ENCODE data around the gene ANKRD28.
"Not testable (repeated sequence)": the region's sequence is repeated elsewhere in the genome, so short reads cannot be mapped to it uniquely, and the experiment has no call there.

Gene ANKRD28

GRCh38 chr3:15801298-15801697 is 3.5 kb upstream of the ANKRD28 start:
- DNase-seq, result no peak

GRCh38 chr3:15800780-15801179 is 3.0 kb upstream of the ANKRD28 start:
- DNase-seq, result no peak

- no peak for DNase-seq
Observed at GRCh38 chr3:15800327-15800726, 2.5 kb upstream of the ANKRD28 start.

GRCh38 chr3:15798533-15799245 is 910 bp upstream of the ANKRD28 start:
- DNase-seq, result no peak

GRCh38 chr3:15796771-15797641 is 773 bp downstream of the ANKRD28 start:
- DNase-seq, result no peak

DNA sequence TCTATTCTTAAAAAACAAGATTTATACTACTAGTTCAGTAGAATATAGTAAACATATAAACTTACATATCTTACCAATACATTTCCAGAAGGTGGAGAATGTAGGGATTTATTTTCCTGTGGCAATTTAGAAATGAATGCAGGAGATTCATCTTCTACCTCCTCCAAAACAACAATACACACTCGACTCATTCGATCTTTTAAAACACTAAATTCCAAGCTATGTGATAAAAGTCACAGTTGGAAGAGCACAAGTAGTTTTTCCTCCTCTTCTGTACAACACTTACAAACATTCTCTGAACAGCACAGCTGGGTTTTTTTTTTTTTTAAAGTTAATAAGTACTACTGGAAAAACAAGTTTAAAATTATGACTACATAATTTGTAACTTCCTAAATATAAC is 1.4 kb downstream of the ANKRD28 start:
- DNase-seq, result no peak

GRCh38 chr3:15795651-15796308 is 2.0 kb downstream of the ANKRD28 start:
- DNase-seq, result no peak

GRCh38 chr3:15794842-15795650 is 2.7 kb downstream of the ANKRD28 start:
- DNase-seq, result no peak

DNA sequence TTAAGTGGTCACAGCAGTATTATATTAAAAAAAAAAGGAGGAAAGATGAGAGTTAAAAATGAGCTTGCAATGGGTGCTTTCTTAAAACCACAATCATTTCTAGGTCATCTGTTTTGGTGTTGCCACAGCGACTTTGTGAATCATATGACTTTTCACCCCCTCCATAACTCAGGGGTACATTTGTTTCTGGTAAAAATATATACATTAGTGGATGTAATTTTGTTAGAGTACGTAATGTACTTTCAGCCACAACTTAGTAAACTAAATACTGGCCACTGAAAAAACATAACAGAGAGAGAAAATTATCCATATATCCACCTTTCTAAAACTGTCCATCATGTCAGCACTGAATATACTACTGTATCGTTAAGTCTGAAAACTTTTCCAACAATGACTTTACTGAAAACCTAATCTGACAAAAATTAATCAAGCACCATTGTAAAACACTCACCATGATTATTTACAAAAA is 3.4 kb downstream of the ANKRD28 start:
- no peak for DNase-seq

DNA sequence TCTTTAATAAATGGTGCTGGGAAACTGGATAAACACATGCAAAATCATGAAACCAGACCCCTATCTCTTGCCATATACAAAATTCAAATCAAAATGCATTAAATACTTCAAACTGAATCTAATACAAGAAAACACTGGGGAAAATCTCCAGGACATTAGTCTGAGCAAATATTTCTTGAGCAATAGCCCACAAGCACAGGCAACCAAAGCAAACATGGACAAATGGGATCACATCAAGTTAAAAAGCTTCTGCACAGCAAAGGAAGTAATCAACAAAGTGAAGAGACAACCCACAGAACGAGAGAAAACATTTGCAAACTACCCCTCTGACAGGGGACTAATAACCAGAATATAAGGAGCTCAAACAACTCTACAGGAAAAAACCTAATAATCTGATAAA is 6.3 kb downstream of the ANKRD28 start:
- no peak for DNase-seq

- no peak for DNase-seq
Observed at GRCh38 chr3:15787941-15788340, 9.8 kb downstream of the ANKRD28 start.

- DNase-seq, result no peak
Observed at GRCh38 chr3:15787526-15787925, 10.3 kb downstream of the ANKRD28 start.

DNA sequence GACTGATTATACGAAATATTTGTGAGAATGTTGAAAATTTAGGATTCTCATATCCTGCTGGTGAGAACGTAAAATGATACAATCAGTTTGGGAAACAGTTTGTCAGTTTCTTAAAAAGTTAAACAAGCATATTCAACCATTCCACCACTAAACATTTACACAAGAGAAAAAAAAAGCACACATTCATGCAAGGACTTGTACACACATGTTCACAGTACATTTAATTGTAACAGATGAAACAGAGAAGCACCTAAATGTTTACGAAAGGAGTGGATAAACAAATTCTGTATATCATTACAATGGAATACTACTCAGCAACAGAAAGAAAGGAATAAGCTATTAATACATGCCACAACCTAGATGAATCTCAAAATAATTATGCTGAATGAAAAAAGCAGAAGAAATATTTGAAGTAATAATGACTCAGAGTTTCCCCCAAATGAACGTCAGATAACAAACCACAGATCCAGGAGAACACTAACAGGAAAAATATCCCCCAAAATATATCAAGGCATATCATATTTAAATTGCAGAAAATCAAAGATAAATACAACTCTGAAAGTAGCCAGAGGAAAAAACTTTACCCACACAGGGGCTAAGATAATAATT is 14.3 kb downstream of the ANKRD28 start:
- no peak for DNase-seq

DNA sequence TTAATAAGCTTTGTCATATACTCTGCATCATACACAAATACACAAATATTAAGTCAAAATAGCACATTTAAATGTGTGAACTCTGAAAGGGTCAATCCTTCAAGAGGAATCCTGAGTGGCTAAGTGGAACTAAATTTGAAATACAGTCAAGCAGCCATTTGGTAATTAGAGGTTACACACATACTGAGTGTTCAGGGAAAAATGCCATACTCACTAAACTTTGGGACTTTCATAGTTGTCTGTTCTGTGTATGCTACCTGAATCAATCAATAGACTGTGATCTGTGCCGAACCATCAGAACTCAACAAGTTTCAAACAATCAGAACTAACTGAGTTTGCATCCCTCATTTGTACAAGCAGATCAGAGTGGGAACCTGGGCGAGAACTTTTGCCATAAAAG is 15.3 kb downstream of the ANKRD28 start:
- DNase-seq, result no peak

DNA sequence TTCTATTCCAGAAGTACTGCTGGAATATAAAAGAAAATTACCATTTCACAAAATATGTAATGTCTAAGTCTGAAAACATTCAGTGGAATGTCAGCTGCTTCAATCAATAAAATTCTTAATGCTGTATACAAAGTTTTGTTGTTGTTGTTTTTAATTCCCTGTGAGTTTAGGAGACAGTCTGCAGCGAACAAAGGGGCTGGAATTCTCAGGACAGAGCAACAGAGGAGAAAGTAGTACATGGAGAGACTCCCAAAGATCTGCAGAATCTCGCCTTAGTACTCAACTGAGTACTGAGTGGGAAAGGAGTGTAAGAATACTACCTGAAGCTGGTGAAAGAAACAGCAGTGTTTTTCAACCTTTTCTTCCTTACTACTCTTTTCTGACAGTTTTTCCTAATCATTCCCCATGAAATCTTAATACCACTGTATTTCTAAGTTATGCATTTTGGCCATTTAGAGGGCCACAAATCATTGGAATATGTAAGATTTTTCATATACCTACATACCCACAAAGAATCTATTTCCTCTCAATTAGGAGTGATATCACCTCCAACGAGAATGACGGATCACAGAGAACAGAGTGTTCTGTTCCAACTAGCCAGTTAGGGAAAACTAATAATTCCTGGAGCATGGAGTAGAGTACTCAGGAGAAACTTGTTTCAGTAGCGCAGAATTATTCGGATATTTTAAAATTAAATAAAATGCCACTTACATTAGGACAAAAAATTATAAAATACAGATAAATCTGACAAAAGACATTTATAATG is 16.0 kb downstream of the ANKRD28 start:
- DNase-seq, result no peak

DNA sequence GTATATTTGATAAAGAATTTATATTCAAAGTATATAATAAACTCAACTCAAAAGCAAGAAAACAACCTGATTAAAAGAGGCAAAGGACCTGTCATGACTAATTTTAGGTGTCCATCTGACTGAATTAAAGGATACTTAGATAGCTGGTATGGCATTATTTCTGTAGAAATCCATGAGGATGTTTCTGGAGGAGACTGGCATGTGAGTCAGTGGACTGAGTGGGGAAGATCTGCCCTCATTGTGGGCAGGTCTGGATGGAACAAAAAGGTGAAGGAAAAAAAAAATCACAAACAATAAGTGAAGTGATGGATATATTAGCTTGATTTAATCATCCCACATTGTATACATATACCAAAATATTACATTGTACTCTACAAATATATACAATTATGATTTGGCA is 16.6 kb downstream of the ANKRD28 start:
- no peak for DNase-seq

DNA sequence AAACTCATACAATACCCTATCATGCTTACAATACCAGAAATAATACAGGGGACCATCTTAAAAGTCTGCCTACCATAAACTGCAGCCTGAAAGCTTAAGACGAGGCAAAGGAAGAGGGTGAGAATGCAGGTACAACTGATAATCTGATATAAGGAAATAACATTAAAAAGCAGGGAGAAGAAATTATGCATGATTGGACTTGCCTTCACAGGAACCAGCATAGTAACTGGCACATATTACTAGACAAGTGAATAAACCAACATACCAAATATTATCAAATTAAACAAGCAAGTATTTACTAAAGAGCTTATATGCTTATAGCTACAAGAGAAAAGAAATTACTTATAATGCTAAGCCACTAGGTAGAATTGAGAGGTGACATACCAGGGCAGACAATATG is 18.7 kb downstream of the ANKRD28 start:
- DNase-seq, result no peak

- DNase-seq, result no peak
Observed at GRCh38 chr3:15778332-15778858, 19.4 kb downstream of the ANKRD28 start.

DNA sequence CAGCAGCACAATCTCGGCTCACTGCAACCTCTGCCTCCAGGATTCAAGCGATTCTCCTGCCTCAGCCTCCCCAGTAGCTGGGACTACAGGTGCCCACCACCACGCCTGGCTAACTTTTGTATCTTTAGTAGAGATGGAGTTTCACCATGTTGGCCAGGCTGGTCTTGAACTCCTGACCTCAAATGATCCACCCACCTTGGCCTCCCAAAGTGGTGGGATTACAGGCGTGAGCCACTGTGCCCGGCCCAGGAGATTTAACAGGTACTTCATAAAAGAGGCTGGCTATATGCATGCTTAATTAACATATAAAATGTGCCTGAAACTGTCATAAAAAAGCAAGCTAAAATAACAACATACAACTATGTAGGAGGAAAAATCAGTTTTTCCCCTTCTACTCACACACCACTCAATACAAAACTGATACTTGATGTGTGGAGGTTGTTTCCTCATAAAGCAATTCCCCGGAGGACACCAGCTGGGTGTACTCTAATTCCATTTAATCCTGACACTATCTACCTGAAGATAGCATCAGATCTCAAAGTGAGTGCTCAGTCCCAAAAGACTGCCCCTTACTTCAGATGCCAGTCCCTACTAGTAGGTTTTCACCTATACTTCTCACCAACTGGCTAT is 22.7 kb downstream of the ANKRD28 start:
- not testable (repeated sequence) for DNase-seq

- DNase-seq, result no peak
Observed at GRCh38 chr3:15771444-15771843, 26.3 kb downstream of the ANKRD28 start.
